HG02970 (cell line): ENCODE measurements around the gene OR51A4.
"Not testable (repeated sequence)": the region's sequence is repeated elsewhere in the genome, so short reads cannot be mapped to it uniquely, and the experiment has no call there.

ENCODE experiments used
- ATAC-seq: cut with Tn5 transposase; IDR thresholded peaks from one replicate; pipeline ENCODE4 v1.9.1; 2021; ENCODE audit warnings: mild to moderate bottlenecking, moderate library complexity, moderate number of reproducible peaks; ENCODE audit not compliant: unreplicated experiment, low FRiP score

The OR51A4 gene

GRCh38 chr11:4947505-4947904 lies at the start of gene OR51A4:
TSS of gene OR51A4 (minus strand) at chr11:4947605. CDS start at chr11:4947100, 505 bp downstream.
- ATAC-seq = no peak

GRCh38 chr11:4994551-4994950 lies 47.1 kb upstream of the OR51A4 start, which contains the start of gene OR51L1:
TSS of gene OR51L1 (plus strand) at chr11:4994851. CDS start at chr11:4998983, 4,132 bp downstream.
- no peak for ATAC-seq

GRCh38 chr11:4991060-4991459 lies 43.7 kb upstream of the OR51A4 start:
- no peak for ATAC-seq

- no peak for ATAC-seq
These were observed 36.4 kb upstream of the OR51A4 start for GRCh38 chr11:4983841-4984240.

- no peak for ATAC-seq
These were observed 35.3 kb upstream of the OR51A4 start for GRCh38 chr11:4982678-4983077.

GRCh38 chr11:4979036-4979435 lies 31.6 kb upstream of the OR51A4 start:
- ATAC-seq = no peak

GRCh38 chr11:4975436-4975835 lies 28.0 kb upstream of the OR51A4 start:
- no peak for ATAC-seq

- no peak for ATAC-seq
These were observed 15.4 kb upstream of the OR51A4 start for GRCh38 chr11:4962816-4963215.

- no peak for ATAC-seq
These were observed 13.5 kb upstream of the OR51A4 start for GRCh38 chr11:4960877-4961276.

- ATAC-seq = no peak
These were observed 10.0 kb upstream of the OR51A4 start for GRCh38 chr11:4957396-4957795.

GRCh38 chr11:4955613-4956012 lies 8.2 kb upstream of the OR51A4 start, which contains the start of gene OR51A2:
TSS of gene OR51A2 (minus strand) at chr11:4955713. CDS start at chr11:4955713, 0 bp downstream.
- ATAC-seq = not testable (repeated sequence)

GRCh38 chr11:4936745-4937144 lies 10.7 kb downstream of the OR51A4 start:
- ATAC-seq = no peak

- no peak for ATAC-seq
These were observed 14.7 kb downstream of the OR51A4 start for GRCh38 chr11:4932751-4933150.

GRCh38 chr11:4926608-4927007 lies 20.8 kb downstream of the OR51A4 start:
- no peak for ATAC-seq

GRCh38 chr11:4924239-4924638 lies 23.2 kb downstream of the OR51A4 start, which contains the start of gene OR51G1:
TSS of gene OR51G1 (minus strand) at chr11:4924339. CDS start at chr11:4924339, 0 bp downstream.
- no peak for ATAC-seq

- ATAC-seq = no peak
These were observed 25.1 kb downstream of the OR51A4 start for GRCh38 chr11:4922304-4922703.

- ATAC-seq = no peak
These were observed 25.6 kb downstream of the OR51A4 start for GRCh38 chr11:4921796-4922195.

GRCh38 chr11:4919250-4919649 lies 28.2 kb downstream of the OR51A4 start, which contains the start of gene OR51G2:
TSS of gene OR51G2 (minus strand) at chr11:4919350. CDS start at chr11:4915663, 3,687 bp downstream.
- ATAC-seq = no peak

- ATAC-seq = no peak
These were observed 30.8 kb downstream of the OR51A4 start for GRCh38 chr11:4916581-4916980.

- no peak for ATAC-seq
These were observed 43.9 kb downstream of the OR51A4 start, which contains the start of gene OR51A7 for GRCh38 chr11:4903484-4903883. TSS of gene OR51A7 (plus strand) at chr11:4903783. CDS start at chr11:4907370, 3,587 bp downstream.
